Measurements from ENCODE around the gene POLR1G. TPM values are rescaled to one million over a fixed set of nuclear protein-coding genes. Genes with fewer than 3 reads are reported as not detected.
"Not testable (repeated sequence)": the region's sequence is repeated elsewhere in the genome, so short reads cannot be mapped to it uniquely, and the experiment has no call there.

Gene POLR1G
- total RNA-seq, 1 donor from 2014 or later, result 7.4 TPM

DNA sequence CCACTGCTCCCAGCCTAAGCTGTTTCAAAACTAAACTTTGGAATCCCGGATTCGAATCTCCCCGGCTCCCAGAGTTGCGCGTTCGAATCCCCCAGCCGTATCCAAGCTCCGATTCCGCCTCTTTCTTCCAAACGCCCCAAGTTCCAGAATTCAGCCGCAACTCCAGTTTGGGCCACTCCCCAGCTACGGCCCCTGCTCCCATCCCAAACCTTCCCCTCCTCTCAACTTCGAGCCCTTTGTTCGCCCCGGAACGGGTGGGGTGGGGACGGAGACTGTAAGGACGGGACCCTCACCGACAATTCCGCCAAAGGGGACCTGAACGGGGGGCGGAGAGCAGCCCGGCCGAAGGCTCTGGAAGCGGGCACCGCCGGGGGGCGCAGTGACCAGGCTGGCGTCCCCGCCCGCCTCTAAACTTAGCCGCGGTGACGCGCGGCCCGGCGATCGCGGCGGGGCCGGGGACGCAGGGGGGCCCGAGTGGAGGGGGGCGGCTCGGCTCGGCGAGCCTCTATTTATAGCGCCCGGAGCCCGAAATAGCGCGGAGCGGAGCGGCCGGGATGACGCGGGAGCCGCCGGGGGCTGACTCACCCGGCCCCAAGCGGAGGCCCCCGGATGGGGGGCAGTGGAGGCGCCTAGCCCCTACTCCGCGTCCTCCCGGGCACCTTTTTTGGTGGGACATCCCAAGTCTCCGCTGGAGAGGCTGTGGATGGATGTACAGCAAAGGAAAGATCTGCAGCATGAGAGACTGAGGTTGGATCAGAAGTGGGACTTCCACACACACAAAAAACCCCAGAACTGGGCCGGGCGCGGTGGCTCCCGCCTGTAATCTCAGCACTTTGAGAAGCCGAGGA is 22.2 kb downstream of the POLR1G start:
- Mint-ChIP-seq H3K27me3 (peaks cover 4% of the 10 kb centered on the region), H3K36me3 (ENCODE audit: insufficient read depth) (no peaks in the 10 kb centered on the region), H3K4me1 (ENCODE audit: low read depth) (peaks cover 12% of the 10 kb centered on the region), H3K9me3 (ENCODE audit: low read depth) (no peaks in the 10 kb centered on the region), H3K4me3 (ENCODE audit: low read depth) (peak overlapping the region; percentile 77), H3K27ac (peak overlapping the region; percentile 90)
- peak; percentile 29 for DNase-seq (ENCODE audit: low spot score, unreplicated experiment)
- TF ChIP-seq, protein P1, sequence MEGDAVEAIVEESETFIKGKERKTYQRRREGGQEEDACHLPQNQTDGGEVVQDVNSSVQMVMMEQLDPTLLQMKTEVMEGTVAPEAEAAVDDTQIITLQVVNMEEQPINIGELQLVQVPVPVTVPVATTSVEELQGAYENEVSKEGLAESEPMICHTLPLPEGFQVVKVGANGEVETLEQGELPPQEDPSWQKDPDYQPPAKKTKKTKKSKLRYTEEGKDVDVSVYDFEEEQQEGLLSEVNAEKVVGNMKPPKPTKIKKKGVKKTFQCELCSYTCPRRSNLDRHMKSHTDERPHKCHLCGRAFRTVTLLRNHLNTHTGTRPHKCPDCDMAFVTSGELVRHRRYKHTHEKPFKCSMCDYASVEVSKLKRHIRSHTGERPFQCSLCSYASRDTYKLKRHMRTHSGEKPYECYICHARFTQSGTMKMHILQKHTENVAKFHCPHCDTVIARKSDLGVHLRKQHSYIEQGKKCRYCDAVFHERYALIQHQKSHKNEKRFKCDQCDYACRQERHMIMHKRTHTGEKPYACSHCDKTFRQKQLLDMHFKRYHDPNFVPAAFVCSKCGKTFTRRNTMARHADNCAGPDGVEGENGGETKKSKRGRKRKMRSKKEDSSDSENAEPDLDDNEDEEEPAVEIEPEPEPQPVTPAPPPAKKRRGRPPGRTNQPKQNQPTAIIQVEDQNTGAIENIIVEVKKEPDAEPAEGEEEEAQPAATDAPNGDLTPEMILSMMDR (IDR thresholded peaks at IDR 0.05; ENCODE audit: unreplicated experiment), result peak; percentile 60

DNA sequence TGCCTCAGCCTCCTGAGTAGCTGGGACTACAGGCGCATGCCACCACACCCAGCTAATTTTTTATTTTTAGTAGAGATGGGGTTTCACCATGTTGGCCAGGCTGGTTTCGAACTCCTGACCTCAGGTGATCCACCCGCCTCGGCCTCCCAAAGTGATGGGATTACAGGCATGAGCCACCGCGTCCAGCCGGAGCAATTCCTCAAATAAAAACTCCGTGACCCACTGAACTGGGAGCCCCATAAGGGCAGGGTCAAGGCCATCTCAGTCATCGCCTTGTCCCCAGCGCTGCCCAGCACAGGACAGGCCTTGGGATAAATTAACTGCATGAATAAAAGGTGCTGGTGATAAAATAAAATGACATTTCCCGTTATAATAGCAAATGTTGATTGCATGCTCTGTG is 23.5 kb downstream of the POLR1G start:
- H3K4me3 Mint-ChIP-seq (ENCODE audit: low read depth); H3K4me1 Mint-ChIP-seq (ENCODE audit: low read depth); H3K36me3 Mint-ChIP-seq (ENCODE audit: insufficient read depth); H3K27ac Mint-ChIP-seq; H3K27me3 Mint-ChIP-seq; H3K9me3 Mint-ChIP-seq (ENCODE audit: low read depth); DNase-seq (ENCODE audit: low spot score, unreplicated experiment): not testable (repeated sequence)

DNA sequence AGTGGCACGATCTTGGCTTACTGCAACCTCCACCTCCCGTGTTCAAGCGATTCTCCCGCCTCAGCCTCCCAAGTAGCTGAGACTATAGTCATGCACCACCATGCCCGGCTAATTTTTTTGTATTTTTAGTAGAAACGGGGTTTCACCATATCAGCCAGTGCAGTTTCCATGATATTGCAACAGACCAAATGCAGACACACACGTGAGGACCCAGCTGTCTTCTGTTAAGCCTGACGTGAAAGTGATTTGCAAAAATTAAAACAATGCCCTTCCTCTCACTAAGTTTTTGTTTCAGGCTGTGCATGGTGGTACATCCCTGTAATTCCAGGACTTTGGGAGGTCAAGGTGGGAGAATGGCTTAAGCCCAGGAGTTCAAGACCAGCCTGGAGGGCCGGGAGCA is 24.6 kb downstream of the POLR1G start:
- not testable (repeated sequence) for H3K4me1 Mint-ChIP-seq (ENCODE audit: low read depth); H3K27me3 Mint-ChIP-seq; H3K36me3 Mint-ChIP-seq (ENCODE audit: insufficient read depth); H3K9me3 Mint-ChIP-seq (ENCODE audit: low read depth); H3K27ac Mint-ChIP-seq; H3K4me3 Mint-ChIP-seq (ENCODE audit: low read depth); DNase-seq (ENCODE audit: low spot score, unreplicated experiment)

DNA sequence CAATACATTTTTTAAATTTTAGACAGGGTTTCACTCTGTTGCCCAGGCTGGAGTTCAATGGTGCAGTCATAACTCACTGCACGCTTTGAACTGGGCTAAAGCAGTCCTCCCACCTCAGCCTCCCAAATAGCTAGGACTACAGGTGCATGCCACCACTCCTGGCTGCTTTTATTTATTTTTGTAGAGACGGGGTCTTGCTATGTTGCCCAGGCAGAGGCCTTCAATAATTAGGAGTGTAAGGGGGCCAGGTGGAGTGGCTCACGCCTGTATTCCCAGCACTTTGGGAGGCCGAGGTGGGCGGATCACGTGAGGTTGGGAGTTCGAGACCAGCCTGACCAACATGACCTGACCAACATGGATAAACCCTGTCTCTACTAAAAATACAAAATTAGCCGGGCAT is 26.1 kb downstream of the POLR1G start:
- H3K9me3 Mint-ChIP-seq (ENCODE audit: low read depth); H3K27ac Mint-ChIP-seq; H3K36me3 Mint-ChIP-seq (ENCODE audit: insufficient read depth); H3K4me1 Mint-ChIP-seq (ENCODE audit: low read depth); H3K4me3 Mint-ChIP-seq (ENCODE audit: low read depth); H3K27me3 Mint-ChIP-seq; DNase-seq (ENCODE audit: low spot score, unreplicated experiment): not testable (repeated sequence)

DNA sequence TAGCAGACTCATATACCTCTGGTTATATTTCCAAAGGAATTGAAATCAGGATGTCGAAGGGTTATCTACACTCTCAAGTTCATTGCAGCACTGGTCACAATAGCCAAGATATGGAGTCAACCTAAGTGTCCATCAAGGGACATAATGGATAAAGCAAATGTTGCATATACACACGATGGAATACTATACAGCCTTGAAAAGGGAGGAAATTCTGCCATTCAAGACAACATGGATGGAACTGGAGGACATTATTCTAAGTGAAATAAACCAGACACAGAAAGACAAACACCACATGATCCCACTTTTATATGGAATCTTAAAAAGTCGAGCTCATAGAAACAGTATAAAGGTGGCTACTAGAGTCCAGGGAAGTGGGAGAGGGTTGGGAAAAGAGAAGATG is 30.9 kb downstream of the POLR1G start:
- Mint-ChIP-seq H3K4me3 (ENCODE audit: low read depth) (no peak overlapping the region), H3K4me1 (ENCODE audit: low read depth) (peaks cover 3% of the 10 kb centered on the region), H3K9me3 (ENCODE audit: low read depth) (no peaks in the 10 kb centered on the region), H3K36me3 (ENCODE audit: insufficient read depth) (no peaks in the 10 kb centered on the region), H3K27ac (no peak overlapping the region), H3K27me3 (no peaks in the 10 kb centered on the region)
- TF ChIP-seq, protein P1 (IDR thresholded peaks at IDR 0.05; ENCODE audit: unreplicated experiment), result no peak
- DNase-seq (ENCODE audit: low spot score, unreplicated experiment), result no peak

DNA sequence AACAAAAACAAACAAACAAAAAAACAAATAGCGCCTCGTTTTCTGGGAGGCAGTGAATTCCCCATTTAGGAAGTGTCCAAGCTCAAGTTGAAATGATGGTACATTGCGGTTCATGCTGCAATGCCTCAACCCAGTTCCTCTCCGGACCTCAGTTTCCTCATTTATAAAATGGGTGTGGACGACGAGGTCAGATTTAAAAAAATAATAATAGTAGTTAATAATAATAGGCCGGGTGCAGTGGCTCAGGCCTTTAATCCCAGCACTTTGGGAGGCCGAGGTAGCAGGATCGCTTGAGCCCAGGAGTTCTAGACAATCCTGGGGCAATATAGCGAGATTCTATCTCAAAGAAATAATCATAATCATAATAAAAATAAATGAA is 32.7 kb downstream of the POLR1G start:
- Mint-ChIP-seq H3K27ac (no peak overlapping the region), H3K4me3 (ENCODE audit: low read depth) (peak overlapping the region; percentile 73), H3K27me3 (no peaks in the 10 kb centered on the region), H3K9me3 (ENCODE audit: low read depth) (no peaks in the 10 kb centered on the region), H3K36me3 (ENCODE audit: insufficient read depth) (no peaks in the 10 kb centered on the region), H3K4me1 (ENCODE audit: low read depth) (peaks cover 4% of the 10 kb centered on the region)
- no peak for DNase-seq (ENCODE audit: low spot score, unreplicated experiment)
- TF ChIP-seq, protein P1 (IDR thresholded peaks at IDR 0.05; ENCODE audit: unreplicated experiment), result no peak

Measured in progenitor cell of endocrine pancreas (in vitro differentiated cells).